HepG2 (cell line): ENCODE data around the gene HABP4. TPM values are rescaled to one million over a fixed set of nuclear protein-coding genes. Genes with fewer than 3 reads are reported as not detected.
A peak's percentile ranks its signal among the peaks of the same experiment; 100 is the strongest.

ENCODE experiments used
- BHLHE40 ChIP-seq: IDR thresholded peaks from 2 replicates; pipeline ENCODE4 v1.6.1; 2011; ENCODE audit warnings: low read length, improper control_type of control experiment
- CBFB ChIP-seq: sonication (generic); formaldehyde crosslinking; IDR thresholded peaks from 2 replicates; pipeline ENCODE4 v1.4.0; 2020; ENCODE audit warnings: missing genetic modification reagents
- CEBPG ChIP-seq: IDR thresholded peaks from 2 replicates; pipeline ENCODE4 v1.6.1; 2016
- KAT8 ChIP-seq: IDR thresholded peaks from 2 replicates; pipeline ENCODE4 v1.6.1; 2016; ENCODE audit warnings: missing genetic modification reagents, missing compliant biosample characterization
- MIER2 ChIP-seq: IDR thresholded peaks from 2 replicates; pipeline ENCODE4 v1.6.1; 2016; ENCODE audit warnings: missing biosample characterization, missing genetic modification reagents
- ONECUT2 ChIP-seq: sonication (generic); formaldehyde crosslinking; IDR thresholded peaks from 2 replicates; pipeline ENCODE4 v1.4.0; 2020; ENCODE audit warnings: missing genetic modification reagents
- SOX13 ChIP-seq, 3 experiments: fragments of 450-650 bp in 1 of 3; sonication (generic) in 1 of 3; formaldehyde crosslinking in 1 of 3; IDR thresholded peaks in 2 of 3; conservative IDR thresholded peaks in 1 of 3; 2 replicates each; pipeline versions ENCODE4 v1.5.0 to v1.6.1; 2016 to 2020; ENCODE audit warnings: antibody characterized with exemption in 1 of 3, mild to moderate bottlenecking in 1 of 3, missing compliant biosample characterization in 1 of 3, missing genetic modification reagents in 1 of 3, moderate library complexity in 1 of 3
- SOX5 ChIP-seq: IDR thresholded peaks from 2 replicates; pipeline ENCODE4 v1.6.1; 2016; ENCODE audit warnings: borderline replicate concordance
- TBX2 ChIP-seq: sonication (generic); formaldehyde crosslinking; IDR thresholded peaks from 2 replicates; pipeline ENCODE4 v1.5.0; 2020; ENCODE audit warnings: missing genetic modification reagents, mild to moderate bottlenecking, borderline replicate concordance
- TCF7 ChIP-seq: sonication (generic); IDR thresholded peaks from 2 replicates; pipeline ENCODE4 v1.6.1; 2016; ENCODE audit warnings: antibody characterized with exemption, low read depth
- ZNF7 ChIP-seq: IDR thresholded peaks from 2 replicates; pipeline ENCODE4 v1.6.1; 2016; ENCODE audit warnings: missing biosample characterization, missing genetic modification reagents
- ZNF878 ChIP-seq: sonication (generic); formaldehyde crosslinking; IDR thresholded peaks from 2 replicates; pipeline ENCODE4 v1.8.1; 2023; ENCODE audit warnings: mild to moderate bottlenecking, missing genetic modification reagents, moderate library complexity
- polyA plus RNA-seq, 8 experiments: library from polyadenylated mRNA; depleted of rRNA in 3 of 8; stranded (reverse) in 7 of 8; unstranded in 1 of 8; fragments of >200 nt; fragmentation: Illumina TruSeq in 4 of 8; extraction: Trizol in 4 of 8; gene quantifications; 2 replicates each; pipeline versions ENCODE4 v1.2.1 to v1.2.3, GENCODE V29; 2011 to 2016; ENCODE audit warnings: low read depth in 4 of 8, missing spikeins in 1 of 8, mixed read lengths in 1 of 8; ENCODE audit not compliant: insufficient read depth in 1 of 8
- total RNA-seq, 5 experiments: library from RNA; depleted of rRNA; stranded (reverse); fragments of >200 nt; fragmentation: Illumina TruSeq; extraction: Trizol; gene quantifications; 2 replicates each; pipeline ENCODE4 v1.2.3, GENCODE V29; 2016; ENCODE audit warnings: low read depth in 1 of 5
- TF ChIP-seq, protein P1 (sequence below): sonication (generic); formaldehyde crosslinking; IDR thresholded peaks from 2 replicates; pipeline ENCODE4 v1.4.0; 2020; ENCODE audit warnings: missing genetic modification reagents, borderline replicate concordance
- TF ChIP-seq, protein P2 (sequence below): IDR thresholded peaks from 2 replicates; pipeline ENCODE4 v1.4.0; 2020; ENCODE audit warnings: mild to moderate bottlenecking, missing genetic modification reagents
- TF ChIP-seq, protein P3 (sequence below): sonication (generic); formaldehyde crosslinking; IDR thresholded peaks from 2 replicates; pipeline ENCODE4 v1.4.0; 2020; ENCODE audit warnings: mild to moderate bottlenecking, missing genetic modification reagents
- TF ChIP-seq, protein P4 (sequence below): sonication (generic); formaldehyde crosslinking; IDR thresholded peaks from 2 replicates; pipeline ENCODE4 v1.4.0; 2020; ENCODE audit warnings: missing genetic modification reagents
- TF ChIP-seq, protein P5 (sequence below): IDR thresholded peaks from 2 replicates; pipeline ENCODE4 v1.6.1; 2016

The HABP4 gene
- total and polyA plus RNA-seq, 2 of the 13 experiments (the other 11 are each of a cell fraction or from before 2014, with no cell fraction given) = 14.3 to 26.6 TPM

DNA sequence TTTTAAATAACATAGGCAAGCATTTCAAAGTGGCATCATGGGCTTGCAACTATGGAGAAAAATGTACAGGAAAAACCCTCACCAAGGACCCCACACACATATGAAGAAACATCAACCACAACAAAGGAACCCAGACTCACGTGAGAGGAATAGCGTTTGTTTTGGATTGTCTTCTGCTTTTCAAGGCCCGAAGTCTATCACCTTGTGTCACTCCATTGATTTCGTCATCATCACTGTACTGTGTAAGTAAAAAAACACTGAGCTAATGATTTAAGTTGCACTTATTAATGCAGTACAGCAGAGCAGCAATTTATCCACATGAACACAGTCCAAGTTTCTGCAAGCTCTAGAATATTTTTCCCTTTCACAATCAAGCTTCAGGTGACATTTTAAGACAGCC, 72.4 kb downstream of the HABP4 start (continued):
- no peak for TF ChIP-seq ZNF7 (CRISPR knock-in tag)
- TF ChIP-seq, protein P1, sequence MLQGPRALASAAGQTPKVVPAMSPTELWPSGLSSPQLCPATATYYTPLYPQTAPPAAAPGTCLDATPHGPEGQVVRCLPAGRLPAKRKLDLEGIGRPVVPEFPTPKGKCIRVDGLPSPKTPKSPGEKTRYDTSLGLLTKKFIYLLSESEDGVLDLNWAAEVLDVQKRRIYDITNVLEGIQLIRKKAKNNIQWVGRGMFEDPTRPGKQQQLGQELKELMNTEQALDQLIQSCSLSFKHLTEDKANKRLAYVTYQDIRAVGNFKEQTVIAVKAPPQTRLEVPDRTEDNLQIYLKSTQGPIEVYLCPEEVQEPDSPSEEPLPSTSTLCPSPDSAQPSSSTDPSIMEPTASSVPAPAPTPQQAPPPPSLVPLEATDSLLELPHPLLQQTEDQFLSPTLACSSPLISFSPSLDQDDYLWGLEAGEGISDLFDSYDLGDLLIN = no peak
- TF ChIP-seq TBX2 (CRISPR knock-in tag) = peak; percentile 57
- TF ChIP-seq ZNF878 (CRISPR knock-in tag) = no peak
- peak; percentile 83; the same call in 1 of the 2 replicates for TF ChIP-seq SOX13 (IDR thresholded peaks at IDR 0.05)
- peak in 1 of 2 experiments; percentile 94; a peak in 2 of 4 replicates for TF ChIP-seq SOX13 (CRISPR knock-in tag; conservative IDR thresholded peaks at IDR 0.05 in 1 of 2, IDR thresholded peaks at IDR 0.05 in 1 of 2)
- TF ChIP-seq, protein P2, sequence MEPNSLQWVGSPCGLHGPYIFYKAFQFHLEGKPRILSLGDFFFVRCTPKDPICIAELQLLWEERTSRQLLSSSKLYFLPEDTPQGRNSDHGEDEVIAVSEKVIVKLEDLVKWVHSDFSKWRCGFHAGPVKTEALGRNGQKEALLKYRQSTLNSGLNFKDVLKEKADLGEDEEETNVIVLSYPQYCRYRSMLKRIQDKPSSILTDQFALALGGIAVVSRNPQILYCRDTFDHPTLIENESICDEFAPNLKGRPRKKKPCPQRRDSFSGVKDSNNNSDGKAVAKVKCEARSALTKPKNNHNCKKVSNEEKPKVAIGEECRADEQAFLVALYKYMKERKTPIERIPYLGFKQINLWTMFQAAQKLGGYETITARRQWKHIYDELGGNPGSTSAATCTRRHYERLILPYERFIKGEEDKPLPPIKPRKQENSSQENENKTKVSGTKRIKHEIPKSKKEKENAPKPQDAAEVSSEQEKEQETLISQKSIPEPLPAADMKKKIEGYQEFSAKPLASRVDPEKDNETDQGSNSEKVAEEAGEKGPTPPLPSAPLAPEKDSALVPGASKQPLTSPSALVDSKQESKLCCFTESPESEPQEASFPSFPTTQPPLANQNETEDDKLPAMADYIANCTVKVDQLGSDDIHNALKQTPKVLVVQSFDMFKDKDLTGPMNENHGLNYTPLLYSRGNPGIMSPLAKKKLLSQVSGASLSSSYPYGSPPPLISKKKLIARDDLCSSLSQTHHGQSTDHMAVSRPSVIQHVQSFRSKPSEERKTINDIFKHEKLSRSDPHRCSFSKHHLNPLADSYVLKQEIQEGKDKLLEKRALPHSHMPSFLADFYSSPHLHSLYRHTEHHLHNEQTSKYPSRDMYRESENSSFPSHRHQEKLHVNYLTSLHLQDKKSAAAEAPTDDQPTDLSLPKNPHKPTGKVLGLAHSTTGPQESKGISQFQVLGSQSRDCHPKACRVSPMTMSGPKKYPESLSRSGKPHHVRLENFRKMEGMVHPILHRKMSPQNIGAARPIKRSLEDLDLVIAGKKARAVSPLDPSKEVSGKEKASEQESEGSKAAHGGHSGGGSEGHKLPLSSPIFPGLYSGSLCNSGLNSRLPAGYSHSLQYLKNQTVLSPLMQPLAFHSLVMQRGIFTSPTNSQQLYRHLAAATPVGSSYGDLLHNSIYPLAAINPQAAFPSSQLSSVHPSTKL (CRISPR knock-in tag) = 0 out of 2 replicates have a peak, but pooled peaks have one; percentile 25
- TF ChIP-seq, protein P3, sequence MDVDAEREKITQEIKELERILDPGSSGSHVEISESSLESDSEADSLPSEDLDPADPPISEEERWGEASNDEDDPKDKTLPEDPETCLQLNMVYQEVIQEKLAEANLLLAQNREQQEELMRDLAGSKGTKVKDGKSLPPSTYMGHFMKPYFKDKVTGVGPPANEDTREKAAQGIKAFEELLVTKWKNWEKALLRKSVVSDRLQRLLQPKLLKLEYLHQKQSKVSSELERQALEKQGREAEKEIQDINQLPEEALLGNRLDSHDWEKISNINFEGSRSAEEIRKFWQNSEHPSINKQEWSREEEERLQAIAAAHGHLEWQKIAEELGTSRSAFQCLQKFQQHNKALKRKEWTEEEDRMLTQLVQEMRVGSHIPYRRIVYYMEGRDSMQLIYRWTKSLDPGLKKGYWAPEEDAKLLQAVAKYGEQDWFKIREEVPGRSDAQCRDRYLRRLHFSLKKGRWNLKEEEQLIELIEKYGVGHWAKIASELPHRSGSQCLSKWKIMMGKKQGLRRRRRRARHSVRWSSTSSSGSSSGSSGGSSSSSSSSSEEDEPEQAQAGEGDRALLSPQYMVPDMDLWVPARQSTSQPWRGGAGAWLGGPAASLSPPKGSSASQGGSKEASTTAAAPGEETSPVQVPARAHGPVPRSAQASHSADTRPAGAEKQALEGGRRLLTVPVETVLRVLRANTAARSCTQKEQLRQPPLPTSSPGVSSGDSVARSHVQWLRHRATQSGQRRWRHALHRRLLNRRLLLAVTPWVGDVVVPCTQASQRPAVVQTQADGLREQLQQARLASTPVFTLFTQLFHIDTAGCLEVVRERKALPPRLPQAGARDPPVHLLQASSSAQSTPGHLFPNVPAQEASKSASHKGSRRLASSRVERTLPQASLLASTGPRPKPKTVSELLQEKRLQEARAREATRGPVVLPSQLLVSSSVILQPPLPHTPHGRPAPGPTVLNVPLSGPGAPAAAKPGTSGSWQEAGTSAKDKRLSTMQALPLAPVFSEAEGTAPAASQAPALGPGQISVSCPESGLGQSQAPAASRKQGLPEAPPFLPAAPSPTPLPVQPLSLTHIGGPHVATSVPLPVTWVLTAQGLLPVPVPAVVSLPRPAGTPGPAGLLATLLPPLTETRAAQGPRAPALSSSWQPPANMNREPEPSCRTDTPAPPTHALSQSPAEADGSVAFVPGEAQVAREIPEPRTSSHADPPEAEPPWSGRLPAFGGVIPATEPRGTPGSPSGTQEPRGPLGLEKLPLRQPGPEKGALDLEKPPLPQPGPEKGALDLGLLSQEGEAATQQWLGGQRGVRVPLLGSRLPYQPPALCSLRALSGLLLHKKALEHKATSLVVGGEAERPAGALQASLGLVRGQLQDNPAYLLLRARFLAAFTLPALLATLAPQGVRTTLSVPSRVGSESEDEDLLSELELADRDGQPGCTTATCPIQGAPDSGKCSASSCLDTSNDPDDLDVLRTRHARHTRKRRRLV (CRISPR knock-in tag) = no peak
- TF ChIP-seq BHLHE40 = peak; percentile 84
- peak; percentile 90 for TF ChIP-seq CBFB (CRISPR knock-in tag)
- TF ChIP-seq KAT8 (CRISPR knock-in tag) = no peak
- TF ChIP-seq ONECUT2 (CRISPR knock-in tag) = no peak
- TF ChIP-seq MIER2 (CRISPR knock-in tag) = no peak
- TF ChIP-seq, protein P4, sequence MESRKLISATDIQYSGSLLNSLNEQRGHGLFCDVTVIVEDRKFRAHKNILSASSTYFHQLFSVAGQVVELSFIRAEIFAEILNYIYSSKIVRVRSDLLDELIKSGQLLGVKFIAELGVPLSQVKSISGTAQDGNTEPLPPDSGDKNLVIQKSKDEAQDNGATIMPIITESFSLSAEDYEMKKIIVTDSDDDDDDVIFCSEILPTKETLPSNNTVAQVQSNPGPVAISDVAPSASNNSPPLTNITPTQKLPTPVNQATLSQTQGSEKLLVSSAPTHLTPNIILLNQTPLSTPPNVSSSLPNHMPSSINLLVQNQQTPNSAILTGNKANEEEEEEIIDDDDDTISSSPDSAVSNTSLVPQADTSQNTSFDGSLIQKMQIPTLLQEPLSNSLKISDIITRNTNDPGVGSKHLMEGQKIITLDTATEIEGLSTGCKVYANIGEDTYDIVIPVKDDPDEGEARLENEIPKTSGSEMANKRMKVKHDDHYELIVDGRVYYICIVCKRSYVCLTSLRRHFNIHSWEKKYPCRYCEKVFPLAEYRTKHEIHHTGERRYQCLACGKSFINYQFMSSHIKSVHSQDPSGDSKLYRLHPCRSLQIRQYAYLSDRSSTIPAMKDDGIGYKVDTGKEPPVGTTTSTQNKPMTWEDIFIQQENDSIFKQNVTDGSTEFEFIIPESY (CRISPR knock-in tag) = no peak
- TF ChIP-seq SOX5 (CRISPR knock-in tag) = peak; percentile 89
- peak; percentile 57 for TF ChIP-seq CEBPG (CRISPR knock-in tag)
- peak; percentile 63 for TF ChIP-seq TCF7
- TF ChIP-seq, protein P5, sequence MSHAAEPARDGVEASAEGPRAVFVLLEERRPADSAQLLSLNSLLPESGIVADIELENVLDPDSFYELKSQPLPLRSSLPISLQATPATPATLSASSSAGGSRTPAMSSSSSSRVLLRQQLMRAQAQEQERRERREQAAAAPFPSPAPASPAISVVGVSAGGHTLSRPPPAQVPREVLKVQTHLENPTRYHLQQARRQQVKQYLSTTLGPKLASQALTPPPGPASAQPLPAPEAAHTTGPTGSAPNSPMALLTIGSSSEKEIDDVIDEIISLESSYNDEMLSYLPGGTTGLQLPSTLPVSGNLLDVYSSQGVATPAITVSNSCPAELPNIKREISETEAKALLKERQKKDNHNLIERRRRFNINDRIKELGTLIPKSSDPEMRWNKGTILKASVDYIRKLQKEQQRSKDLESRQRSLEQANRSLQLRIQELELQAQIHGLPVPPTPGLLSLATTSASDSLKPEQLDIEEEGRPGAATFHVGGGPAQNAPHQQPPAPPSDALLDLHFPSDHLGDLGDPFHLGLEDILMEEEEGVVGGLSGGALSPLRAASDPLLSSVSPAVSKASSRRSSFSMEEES (CRISPR knock-in tag) = 0 out of 2 replicates have a peak, but pooled peaks have one; percentile 45
